Islet of Langerhans (tissue), 1 donor: ENCODE measurements around the gene TUBGCP4.
"Not testable (repeated sequence)": the region's sequence is repeated elsewhere in the genome, so short reads cannot be mapped to it uniquely, and the experiment has no call there.

Experiments used
- FAIRE-seq: peaks from one replicate; lab custom pipeline; 2011; peaks lifted over from hg19 to GRCh38; lab: Jason Lieb, UNC

Gene TUBGCP4, protein sequence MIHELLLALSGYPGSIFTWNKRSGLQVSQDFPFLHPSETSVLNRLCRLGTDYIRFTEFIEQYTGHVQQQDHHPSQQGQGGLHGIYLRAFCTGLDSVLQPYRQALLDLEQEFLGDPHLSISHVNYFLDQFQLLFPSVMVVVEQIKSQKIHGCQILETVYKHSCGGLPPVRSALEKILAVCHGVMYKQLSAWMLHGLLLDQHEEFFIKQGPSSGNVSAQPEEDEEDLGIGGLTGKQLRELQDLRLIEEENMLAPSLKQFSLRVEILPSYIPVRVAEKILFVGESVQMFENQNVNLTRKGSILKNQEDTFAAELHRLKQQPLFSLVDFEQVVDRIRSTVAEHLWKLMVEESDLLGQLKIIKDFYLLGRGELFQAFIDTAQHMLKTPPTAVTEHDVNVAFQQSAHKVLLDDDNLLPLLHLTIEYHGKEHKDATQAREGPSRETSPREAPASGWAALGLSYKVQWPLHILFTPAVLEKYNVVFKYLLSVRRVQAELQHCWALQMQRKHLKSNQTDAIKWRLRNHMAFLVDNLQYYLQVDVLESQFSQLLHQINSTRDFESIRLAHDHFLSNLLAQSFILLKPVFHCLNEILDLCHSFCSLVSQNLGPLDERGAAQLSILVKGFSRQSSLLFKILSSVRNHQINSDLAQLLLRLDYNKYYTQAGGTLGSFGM

DNA sequence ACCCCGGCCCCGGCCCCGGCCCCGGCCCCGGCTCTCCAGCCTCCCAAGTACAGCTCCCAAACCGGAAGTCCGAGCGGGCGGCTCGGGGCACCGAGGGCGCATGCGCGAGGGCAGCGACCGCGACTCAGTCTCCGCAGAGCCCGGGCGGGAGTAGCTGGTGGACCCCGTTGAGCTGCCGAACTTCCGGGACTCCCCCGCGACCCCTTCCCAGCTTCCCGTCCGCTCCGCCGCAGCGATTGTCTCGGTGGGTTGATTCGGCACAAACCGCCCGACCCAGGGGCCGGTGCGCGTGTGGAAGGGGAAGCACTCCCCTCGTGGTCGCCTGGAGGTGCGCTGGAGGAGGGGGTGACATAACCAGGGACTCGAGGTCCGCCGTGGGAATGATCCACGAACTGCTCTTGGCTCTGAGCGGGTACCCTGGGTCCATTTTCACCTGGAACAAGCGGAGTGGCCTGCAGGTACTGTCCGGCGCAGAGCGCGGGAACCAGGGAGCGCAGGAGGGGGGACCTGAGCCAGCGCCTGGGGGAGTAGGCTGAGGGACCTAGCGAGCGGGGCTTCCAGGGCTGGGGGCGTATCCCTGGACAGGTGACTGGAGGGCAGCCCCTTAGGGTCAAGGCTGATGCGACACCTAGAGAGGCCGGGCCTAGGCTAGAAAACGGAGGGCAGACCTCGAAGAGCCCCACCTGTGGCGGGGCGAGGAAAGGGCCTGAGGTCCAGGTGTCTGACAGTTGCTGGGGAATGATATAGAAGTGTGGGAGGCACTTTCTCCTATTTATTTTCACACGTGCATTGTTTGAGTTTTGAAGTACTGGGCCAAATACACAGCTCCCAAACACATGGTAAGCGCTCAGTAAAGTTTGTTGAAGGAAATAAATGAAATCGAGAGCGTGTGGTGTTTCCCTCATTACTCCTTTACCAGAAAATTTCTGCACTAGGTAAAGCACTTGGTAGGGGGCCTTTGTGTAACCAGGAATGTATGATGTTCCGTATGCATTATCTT is at the start of gene TUBGCP4, which contains the start of gene ZSCAN29:
TSS of gene TUBGCP4 (plus strand) at position 127 of the 1,000 bp plus-strand sequence. CDS start at position 381, 254 bp downstream.
TSS of gene ZSCAN29 (minus strand) at position 69 of the 1,000 bp plus-strand sequence. CDS start 1,130 bp downstream, outside the sequence.
- no peak for FAIRE-seq

DNA sequence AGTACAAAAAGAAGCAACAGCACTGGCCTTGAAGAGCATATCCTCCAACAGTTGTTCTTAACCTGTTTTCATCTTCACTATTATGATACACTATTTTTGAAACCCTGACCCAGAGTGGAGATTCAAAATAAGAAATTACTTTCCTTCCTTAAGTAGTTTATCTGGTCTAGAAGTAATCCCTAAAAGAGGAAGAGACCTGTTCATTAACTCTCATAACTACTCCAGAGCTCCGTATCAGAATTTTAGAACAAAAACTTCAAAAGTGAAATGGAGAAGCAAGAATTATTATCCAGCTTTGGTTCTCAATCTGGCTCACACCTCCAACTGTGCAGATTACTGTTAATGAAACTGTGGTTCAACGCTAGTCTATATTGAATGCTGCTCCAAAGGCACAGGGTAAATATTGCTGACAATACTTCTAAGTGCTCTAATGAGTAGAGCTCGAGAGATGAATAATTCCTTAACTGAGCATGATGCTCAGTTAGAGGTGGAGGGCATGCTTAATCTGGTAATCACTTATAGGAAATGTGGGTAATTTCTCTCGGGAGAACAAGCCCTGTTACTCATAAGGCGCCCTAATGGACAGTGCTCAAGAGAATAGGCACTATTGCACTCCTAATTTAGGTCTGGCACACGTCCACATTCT is 45.7 kb upstream of the TUBGCP4 start:
- FAIRE-seq: no peak

DNA sequence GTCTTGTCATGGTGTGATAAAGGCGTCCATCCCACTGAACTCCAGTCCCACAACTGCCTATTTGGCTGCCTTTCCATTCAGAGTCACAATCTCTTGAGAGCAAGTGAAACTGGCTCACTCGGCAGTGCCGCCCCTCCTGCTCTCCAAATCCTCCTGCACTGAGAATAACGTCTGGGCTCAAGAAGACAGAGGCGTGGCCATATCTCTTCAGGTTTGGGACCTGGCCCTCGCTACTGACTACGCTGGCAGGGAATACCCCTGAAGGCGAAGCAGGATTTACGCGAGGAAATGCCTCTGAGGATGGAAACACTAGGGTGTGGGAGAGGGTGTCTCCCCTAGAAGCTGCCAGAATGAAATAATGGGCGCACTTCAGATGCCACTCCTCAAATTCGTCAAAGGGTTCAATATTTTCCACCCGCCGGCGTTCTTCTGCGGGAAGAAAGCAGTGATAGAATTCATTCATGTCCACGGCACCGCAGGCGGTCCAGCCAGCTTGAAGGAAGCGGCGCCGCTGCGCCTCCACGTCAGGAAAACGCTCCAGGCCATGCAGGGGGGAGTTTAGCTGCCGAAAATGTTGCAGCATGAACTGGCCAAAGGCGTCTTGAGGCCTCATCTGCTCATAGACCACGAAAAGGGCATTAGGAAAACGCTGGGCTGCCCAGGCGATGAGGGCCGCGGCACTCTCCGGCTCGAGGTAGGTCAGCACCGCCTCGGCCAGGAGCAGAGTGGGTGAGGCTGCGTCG is 41.5 kb upstream of the TUBGCP4 start:
- no peak for FAIRE-seq

DNA sequence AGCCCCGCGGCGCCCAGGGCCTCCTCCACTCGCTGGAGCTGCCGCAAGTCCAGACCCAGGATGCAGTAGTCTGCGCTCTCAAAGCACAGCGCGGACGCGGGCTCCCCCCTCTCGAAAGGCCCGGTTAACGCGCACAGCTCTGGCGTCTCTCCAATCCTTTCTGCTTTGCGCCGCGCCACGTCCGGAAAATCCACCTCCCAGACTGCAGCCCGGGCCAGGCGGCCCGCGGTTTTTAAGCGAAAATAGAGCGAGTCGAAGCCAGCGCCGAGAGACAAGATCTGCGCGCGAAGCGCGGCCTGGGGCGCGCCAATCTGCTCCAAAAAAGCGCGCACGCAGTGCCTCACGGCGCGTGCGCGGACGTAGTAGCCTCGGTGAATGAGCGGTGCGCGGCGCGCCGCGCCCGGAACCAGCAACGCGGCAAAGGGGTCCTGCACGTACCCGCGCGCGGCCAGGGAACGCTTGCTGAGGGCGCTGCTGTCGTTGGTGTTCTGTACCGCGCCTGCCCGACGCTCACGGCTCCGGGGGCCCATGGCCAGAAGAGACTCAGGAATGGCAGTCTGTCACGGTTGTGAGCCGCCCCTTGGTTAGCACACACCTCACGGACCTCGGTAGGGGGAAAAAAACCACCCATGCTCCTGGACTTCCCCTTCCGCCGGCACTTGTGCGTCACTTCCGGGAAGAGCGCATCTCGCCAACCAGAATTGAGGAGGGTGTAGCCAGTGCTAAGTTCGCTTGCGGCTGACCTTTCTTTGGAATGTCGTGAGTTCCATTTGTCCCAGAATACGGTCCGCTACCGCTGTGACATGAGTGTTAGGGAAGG is 40.7 kb upstream of the TUBGCP4 start, which contains the start of gene LCMT2:
TSS of gene LCMT2 (minus strand) at position 614 of the 820 bp plus-strand sequence. CDS start at position 530, 84 bp downstream.
- FAIRE-seq: no peak

DNA sequence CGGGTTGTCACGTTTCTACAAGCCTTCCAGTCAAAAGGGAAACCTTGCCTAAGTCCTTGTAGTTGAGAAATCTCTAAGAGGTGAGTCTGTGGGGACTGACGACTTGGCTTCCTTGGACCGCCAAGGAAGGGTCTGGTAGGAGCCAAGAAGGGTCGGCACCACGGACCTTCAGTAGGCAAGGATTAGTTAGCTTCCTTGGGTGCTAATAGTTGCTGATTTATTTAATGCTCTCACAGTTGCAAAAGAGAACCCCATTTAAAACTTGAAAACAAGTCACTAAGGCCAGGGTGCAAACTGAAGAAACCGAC is 40.2 kb upstream of the TUBGCP4 start:
- FAIRE-seq: no peak

DNA sequence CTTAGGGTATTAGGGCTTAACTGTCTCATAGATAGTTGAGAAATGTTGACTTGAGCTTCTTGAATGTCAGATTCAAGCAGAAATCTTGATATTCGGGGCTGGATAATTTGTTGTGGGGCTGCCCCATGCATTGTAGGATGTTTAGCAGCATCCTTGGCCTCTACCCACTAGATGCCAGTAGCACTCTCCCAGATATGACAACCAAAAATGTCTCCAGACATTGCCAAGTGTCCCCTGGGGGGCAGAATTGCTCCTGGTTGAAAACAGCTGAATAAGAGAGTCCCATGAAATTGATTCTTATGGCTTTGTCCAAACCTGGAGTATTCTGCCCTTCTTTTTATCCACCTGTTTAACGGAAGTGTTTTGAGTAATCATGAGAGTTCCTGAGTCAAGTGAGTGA is 24.6 kb upstream of the TUBGCP4 start:
- no peak for FAIRE-seq

DNA sequence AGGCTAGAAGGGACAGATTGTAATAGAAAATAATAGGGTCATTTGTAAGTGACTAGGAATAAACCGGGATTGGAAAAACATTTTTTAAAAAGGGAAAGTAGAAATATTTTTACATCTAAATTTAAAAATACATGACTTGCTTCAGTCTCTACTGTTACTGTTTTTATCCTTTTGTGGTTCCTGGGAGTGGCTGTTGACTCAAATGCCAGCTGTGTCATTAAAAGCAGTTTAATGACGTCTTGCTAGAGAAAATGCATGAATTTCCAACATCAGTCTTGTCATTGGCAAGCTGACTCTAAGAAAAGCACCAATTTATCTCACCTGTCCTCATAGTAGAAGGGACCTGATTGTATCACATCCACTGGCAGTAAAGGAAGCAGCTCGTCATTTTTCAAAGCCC is 23.8 kb upstream of the TUBGCP4 start:
- FAIRE-seq: no peak

DNA sequence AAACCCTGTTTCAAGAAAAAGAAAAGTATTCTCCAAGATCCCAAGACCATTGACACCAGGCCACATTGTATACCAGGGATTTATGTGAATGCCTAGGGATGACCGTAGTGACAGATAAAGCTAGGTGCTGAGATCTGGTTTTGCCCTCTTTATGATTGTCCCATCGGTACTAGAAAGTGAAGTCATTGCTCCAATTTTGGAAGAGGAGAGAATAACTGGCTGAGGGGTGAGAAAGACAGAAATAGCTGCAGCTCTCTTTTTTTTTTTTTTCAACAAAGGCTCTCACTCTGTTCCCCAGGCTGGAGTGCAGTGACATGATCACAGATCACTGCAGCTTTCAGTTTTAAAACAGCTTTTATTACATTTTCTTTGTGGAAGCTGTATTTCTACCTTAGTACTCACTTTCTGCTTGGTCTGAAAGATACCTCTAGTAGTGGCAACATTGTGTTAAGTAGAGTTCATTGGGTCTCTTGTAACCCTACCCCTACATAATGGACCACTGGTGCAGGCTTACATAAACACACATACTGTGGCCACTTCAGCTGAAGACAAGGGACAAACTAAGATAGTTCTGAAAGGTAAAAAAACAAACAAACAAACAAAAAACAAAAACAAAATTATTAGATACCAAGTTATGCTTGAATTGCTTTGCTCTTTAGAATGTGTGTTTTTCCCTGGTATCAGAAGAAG is 18.1 kb upstream of the TUBGCP4 start:
- FAIRE-seq: no peak

DNA sequence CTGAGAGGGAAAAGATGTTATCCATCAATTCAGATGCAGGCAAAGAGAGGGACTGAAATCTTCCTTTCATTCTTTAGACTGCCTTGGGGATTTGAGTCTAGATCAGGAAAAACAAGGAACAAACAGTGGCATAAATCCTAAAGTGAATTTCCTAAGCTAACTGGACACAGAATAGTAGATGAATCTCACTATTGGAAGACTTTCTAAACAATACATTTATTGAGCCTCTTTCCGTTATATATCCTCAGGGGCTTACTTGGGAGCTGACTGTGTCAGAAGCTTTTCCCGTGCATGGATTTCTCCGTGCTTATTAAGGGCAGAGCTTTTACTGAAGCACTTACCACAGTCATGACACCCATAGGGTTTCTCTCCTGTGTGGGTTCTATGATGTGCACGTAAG is 10.1 kb upstream of the TUBGCP4 start:
- FAIRE-seq: no peak

DNA sequence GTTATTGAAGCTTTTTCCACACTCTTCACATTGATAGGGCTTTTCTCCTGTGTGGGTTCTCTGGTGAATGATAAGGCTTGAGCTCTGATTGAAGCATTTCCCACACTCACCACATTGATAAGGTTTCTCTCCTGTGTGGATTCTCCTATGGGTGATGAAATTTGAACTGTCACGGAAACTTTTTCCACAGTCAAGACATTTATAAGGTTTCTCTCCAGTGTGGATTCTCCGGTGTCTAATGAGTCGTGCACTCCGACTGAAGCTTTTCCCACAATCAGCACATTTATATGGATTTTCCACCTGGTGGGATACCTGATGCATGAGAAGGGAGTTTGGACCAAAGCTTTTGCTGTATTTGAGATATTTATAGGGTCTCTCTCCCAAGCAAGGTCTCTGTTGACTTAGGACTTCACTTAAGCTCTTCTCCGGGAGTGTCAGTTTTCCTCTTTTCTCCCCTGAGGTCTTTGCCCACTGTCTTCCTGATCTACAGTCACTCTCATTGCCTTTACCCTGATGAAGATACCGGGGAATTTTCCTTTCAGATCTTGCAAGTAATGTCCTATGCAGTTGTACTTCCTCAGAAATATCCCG is 9.5 kb upstream of the TUBGCP4 start:
- FAIRE-seq: no peak

DNA sequence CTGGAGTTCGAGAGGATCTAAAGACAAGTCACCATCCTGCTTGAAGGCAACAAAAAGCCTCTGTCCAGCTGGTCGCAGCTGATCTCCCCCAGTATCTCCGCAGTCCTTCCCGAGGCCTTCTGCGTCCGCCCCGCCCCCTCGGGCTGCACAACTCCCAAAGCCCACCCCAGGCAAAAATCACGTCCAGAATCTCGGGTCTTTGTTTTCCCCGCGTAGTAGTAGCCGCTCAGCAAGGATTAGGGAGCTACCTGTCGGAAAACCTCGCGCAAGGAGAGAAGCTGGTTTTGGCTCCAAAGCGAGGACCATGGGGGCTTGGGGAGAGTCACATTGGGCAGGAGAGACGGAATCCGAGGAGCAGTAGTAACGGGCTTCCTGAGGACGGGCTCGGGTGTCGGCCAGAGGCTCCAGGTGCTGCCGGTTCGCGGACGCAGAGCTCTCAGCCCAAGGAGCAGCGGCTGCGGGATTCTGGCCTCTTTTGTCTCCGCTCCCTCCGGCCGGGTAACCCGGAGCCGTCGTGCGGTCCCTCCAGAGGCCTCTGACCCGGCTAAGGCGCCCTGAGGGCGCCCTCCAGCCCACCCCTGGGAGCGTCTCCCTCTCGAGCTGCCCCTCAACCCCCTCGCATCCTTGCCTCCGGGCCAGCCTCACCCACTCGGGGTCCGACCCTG is 459 bp upstream of the TUBGCP4 start:
- FAIRE-seq: no peak

DNA sequence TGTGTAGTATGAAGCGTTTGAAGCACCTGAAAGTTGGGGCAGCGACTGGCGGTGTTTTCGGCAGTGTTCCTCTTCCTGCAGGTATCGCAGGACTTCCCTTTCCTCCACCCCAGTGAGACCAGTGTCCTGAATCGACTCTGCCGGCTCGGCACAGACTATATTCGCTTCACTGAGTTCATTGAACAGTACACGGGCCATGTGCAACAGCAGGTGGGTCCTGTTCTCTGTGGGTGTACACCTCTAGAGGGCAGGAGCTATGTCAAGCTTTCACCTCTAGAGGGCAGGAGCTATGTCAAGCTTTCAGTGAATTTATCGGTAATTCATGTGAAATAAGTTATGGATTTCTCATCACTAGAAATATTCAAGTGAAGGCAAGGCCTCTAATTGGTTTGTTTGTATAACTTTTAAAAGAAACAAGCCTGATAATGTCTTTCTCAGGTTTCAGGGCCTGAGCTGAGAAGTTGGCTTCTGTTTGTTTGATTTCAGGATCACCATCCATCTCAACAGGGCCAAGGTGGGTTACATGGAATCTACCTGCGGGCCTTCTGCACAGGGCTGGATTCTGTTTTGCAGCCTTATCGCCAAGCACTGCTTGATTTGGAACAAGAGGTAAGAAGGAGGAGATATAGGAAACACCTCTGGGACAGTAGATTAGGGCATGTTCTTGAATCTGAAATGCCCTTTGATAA is 5.3 kb downstream of the TUBGCP4 start:
- no peak for FAIRE-seq

DNA sequence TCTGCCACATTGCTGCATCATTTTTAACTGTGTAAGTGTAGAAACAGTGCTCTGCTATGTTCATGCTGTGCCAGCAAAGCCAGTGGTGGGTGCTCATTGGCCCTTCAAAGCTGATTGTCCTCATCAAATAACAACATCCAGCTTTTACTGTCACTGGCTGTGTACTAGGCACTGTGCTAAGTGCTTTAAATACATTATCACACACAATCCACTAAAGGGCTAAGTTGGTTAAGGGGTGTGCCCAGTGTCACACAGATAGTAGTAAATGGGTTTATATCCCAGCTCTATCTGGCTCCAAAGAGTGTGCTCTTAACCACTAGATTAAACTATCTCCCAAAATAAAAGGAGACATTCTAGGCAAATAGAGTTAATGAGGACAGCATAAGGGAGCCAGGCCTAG is 7.7 kb downstream of the TUBGCP4 start:
- no peak for FAIRE-seq

DNA sequence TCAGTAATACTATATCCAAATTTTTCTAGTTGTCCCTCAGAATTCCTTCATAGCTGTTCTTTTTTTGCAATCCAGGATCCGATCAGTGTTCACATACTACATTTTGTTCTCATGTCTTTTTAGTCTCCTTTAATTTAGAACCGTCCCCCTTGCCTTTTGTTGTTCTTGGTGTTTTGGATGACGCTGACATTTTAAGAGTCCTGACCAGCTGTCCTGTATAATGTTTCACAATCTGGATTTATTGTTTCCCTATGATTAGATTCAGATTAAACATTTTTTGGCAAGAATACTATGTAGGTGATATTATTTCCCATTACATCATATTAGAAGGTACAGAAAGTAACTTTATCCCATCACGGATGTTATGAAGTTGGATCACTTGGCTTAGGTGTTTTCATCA is 11.4 kb downstream of the TUBGCP4 start:
- no peak for FAIRE-seq

DNA sequence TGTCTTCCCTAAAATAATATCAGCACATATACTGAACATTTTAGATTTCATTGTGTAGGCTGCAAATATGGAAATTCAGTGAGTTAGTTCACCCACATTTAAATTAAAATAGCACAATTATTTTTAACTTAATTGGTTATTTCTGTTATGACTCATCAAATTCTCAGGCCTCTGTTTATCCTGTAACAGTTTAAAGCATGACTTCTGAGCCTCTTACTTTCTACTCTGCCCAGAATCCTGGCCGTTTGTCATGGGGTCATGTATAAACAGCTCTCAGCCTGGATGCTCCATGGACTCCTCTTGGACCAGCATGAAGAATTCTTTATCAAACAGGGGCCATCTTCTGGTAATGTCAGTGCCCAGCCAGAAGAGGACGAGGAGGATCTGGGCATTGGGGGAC is 12.2 kb downstream of the TUBGCP4 start:
- FAIRE-seq: no peak

DNA sequence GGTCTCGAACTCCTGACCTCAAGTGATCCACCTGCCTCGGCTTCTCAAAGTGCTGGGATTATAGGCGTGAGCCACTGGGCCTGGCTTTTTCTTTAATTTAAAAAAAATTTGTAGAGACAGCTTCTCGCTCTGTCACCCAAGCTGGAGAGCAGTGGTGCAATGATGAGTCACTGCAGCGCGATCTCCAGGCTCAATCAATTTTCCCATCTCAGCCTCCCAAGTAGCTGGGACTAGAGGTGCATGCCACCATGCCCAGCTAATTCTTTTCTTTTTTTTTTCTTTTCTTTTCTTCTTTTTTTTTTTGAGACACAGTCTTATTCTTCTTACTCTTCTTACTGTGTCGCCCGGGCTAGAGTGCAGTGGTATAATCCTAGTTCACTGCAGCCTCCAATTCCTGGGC is 19.8 kb downstream of the TUBGCP4 start:
- no peak for FAIRE-seq

DNA sequence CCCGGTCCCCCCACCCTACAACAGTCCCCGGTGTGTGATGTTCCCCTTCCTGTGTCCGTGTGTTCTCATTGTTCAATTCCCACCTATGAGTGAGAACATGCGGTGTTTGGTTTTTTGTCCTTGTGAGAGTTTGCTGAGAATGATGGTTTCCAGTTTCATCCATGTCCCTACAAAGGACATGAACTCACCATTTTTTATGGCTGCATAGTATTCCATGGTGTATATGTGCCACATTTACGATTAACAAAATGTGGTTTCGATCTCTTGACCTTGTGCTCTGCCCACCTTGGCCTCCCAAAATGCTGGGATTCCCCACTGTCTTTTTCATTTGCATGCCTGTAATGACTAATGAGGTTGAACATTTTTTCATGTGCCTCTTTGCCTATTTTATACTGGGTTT is 22.7 kb downstream of the TUBGCP4 start:
- FAIRE-seq: not testable (repeated sequence)

DNA sequence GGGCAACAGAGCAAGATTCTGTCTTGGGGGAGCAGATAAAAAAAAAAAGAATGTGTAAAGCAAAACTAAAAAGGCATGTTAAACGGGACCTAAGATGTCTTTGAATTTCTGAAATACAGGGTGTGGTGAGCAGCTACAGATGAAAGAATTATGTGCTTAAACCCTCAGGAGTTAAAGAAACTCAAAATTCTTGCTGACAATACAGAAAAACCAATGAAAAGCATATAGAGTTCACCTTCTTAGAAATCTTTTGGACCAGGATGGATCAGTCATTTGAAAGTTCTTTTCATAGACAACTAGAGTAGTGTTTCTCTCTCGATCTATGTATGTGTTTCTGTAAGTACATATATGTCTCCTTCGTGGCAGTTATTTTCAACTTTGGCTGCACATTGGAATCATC is 31.4 kb downstream of the TUBGCP4 start:
- FAIRE-seq: no peak
